Gastroesophageal sphincter (tissue), 4 donors: Measurements from ENCODE around the gene HEATR1. TPM values are rescaled to one million over a fixed set of nuclear protein-coding genes. Genes with fewer than 3 reads are reported as not detected.
"Not testable (repeated sequence)": the region's sequence is repeated elsewhere in the genome, so short reads cannot be mapped to it uniquely, and the experiment has no call there.

ENCODE experiments used
- ATAC-seq: fragments of 150-250 bp; one replicate; pipeline ENCODE4 v1.9.1; 2016; ENCODE audit warnings: mild to moderate bottlenecking, moderate library complexity
- H3K27ac ChIP-seq, 4 donors: fragments of 200-600 bp; sonication (generic) in 3 of 4; 1 replicate in 3 of 4; 2 replicates in 1 of 4; pipeline ENCODE4 v1.5.1; 2016 to 2019
- H3K27me3 ChIP-seq: fragments of 200-600 bp; sonication (generic); one replicate; pipeline ENCODE4 v1.5.1; 2019
- H3K36me3 ChIP-seq, 2 donors: fragments of 200-600 bp; sonication (generic); one replicate each; pipeline ENCODE4 v1.5.1; 2019; ENCODE audit warnings: control low read depth in 1 of 2
- H3K4me1 ChIP-seq, 3 donors: fragments of 200-600 bp; sonication (generic); 1 replicate in 2 of 3; 2 replicates in 1 of 3; pipeline ENCODE4 v1.5.1; 2016 to 2019; ENCODE audit warnings: control low read depth in 2 of 3
- H3K4me3 ChIP-seq, 2 donors: fragments of 200-600 bp; sonication (generic); one replicate each; pipeline ENCODE4 v1.5.1; 2019; ENCODE audit warnings: mild to moderate bottlenecking in 1 of 2, moderate library complexity in 1 of 2
- H3K9me3 ChIP-seq, 3 donors: fragments of 200-600 bp; sonication (generic); one replicate each; pipeline ENCODE4 v1.5.1; 2017 to 2019; ENCODE audit warnings: control low read depth in 2 of 3
- EP300 ChIP-seq: sonication (generic); formaldehyde crosslinking; IDR thresholded peaks from one replicate; pipeline ENCODE4 v1.6.1; 2017; ENCODE audit warnings: antibody characterized with exemption, mild to moderate bottlenecking
- POLR2A ChIP-seq, 2 donors: fragments of 450-650 bp; IDR thresholded peaks; one replicate each; pipeline ENCODE4 v1.6.1; 2017; ENCODE audit warnings: antibody characterized with exemption in 2 of 2, mild to moderate bottlenecking in 2 of 2, moderate library complexity in 1 of 2
- POLR2AphosphoS5 ChIP-seq: sonication (generic); formaldehyde crosslinking; IDR thresholded peaks from one replicate; pipeline ENCODE4 v1.6.1; 2017; ENCODE audit warnings: antibody characterized with exemption
- WGBS, 2 donors: methylation state at CpG; one replicate each; pipeline ENCODE4 v1.1.5; 2018; ENCODE audit warnings: low coverage in 1 of 2; 5-methylcytosine and 5-hydroxymethylcytosine counted together
- total RNA-seq, 4 donors: library from RNA; depleted of rRNA; stranded (reverse); fragments of >200 nt; gene quantifications; one replicate each; pipeline ENCODE4 v1.1.0, GENCODE V29; 2016
- TF ChIP-seq, protein P1 (sequence below), 4 experiments: fragments of 200-600 bp in 2 of 4; fragments of 450-650 bp in 2 of 4; sonication (generic) in 1 of 4; IDR thresholded peaks; one replicate each; pipeline ENCODE4 v1.5.1; 2017 to 2019; ENCODE audit warnings: antibody characterized with exemption in 4 of 4, mild to moderate bottlenecking in 2 of 4, moderate library complexity in 2 of 4

The HEATR1 gene
- total RNA-seq, 4 donors from 2014 or later = 14.8 to 23.8 (median 19.6) TPM

DNA sequence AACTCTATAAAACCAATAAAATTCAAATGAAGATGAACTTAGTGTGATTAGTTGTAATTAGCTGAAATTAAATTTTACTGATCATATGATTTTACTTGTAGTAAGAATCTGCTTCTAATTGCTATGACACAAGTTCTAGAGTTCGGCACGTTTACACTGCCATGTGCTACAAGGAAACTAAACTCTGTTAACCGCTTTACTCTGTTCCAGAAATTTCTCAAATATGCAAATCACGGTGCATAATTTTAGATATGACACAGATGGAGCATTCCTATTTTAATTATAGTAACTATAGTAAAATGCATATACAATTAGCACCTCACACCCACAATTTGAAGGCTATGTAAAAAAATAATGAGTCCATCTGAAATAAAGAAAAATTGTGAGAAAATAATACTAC is 14.8 kb downstream of the HEATR1 start:
- Histone ChIP-seq H3K9me3 (no peaks in the 10 kb centered on the region), H3K4me3 (no peak overlapping the region), H3K36me3 (peaks cover 0 to 99% of the 10 kb centered on the region in 2 donors), H3K27me3 (no peaks in the 10 kb centered on the region), H3K27ac (no peak overlapping the region), H3K4me1 (no peaks in the 10 kb centered on the region)
- no peak for ATAC-seq
- 76 to 89% methylated on average over 4 of the region's 4 CpGs for WGBS, 2 donors
- TF ChIP-seq POLR2AphosphoS5 = no peak
- TF ChIP-seq, protein P1, sequence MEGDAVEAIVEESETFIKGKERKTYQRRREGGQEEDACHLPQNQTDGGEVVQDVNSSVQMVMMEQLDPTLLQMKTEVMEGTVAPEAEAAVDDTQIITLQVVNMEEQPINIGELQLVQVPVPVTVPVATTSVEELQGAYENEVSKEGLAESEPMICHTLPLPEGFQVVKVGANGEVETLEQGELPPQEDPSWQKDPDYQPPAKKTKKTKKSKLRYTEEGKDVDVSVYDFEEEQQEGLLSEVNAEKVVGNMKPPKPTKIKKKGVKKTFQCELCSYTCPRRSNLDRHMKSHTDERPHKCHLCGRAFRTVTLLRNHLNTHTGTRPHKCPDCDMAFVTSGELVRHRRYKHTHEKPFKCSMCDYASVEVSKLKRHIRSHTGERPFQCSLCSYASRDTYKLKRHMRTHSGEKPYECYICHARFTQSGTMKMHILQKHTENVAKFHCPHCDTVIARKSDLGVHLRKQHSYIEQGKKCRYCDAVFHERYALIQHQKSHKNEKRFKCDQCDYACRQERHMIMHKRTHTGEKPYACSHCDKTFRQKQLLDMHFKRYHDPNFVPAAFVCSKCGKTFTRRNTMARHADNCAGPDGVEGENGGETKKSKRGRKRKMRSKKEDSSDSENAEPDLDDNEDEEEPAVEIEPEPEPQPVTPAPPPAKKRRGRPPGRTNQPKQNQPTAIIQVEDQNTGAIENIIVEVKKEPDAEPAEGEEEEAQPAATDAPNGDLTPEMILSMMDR (IDR thresholded peaks at IDR 0.05) = no peak
- TF ChIP-seq POLR2A (IDR thresholded peaks at IDR 0.05) = no peak
- TF ChIP-seq EP300 = no peak

DNA sequence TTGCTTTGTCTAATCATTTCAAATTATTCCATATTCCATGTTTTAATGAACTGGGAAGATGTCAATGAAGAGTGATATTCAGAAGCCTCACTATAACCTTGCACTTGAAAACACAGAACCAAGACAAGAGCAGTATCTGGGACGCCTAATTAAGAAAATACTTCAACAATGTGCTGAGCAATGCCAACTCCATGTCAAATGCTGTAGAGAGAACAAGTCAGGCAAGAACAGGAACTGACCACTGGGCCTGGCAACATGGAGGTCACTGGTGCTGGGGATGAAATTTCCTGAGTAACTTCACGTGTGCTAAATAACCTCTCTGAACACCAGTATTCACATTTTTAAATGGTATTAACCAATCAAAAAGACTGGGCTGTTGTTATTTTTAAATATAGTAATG is 22.8 kb downstream of the HEATR1 start:
- 67 to 87% methylated on average over 1 to 2 of the region's 2 CpGs for WGBS, 2 donors
- H3K4me1 ChIP-seq = no peaks in the 10 kb centered on the region
- no peak for ATAC-seq
- TF ChIP-seq EP300 (no peak), POLR2AphosphoS5 (no peak)
- peaks cover 4 to 100% of the 10 kb centered on the region in 2 donors for H3K36me3 ChIP-seq
- H3K27me3 ChIP-seq = no peaks in the 10 kb centered on the region
- H3K9me3 ChIP-seq = no peaks in the 10 kb centered on the region
- H3K4me3 ChIP-seq = no peak overlapping the region
- H3K27ac ChIP-seq = no peak overlapping the region

DNA sequence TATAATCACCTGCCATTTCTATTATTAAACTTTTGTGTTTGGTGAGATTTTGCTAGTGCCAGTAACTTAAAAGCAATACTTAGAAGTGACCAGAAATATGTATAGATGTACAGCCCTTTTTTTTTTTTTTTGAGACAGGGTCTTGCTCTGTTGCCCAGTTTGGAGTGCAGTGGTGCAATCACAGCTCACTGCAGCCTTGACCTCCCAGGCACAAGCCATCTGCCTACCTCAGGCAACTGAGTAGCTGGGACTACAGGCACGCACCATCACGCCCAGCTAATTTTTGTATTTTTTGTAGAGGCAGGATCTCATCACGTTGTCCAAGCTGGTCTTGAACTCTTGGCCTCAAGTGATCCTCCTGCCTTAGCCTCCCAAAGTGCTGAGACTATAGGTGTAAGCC is 23.9 kb downstream of the HEATR1 start:
- 80 to 100% methylated on average over 1 of the region's 3 CpGs for WGBS, 2 donors
- not testable (repeated sequence) for H3K4me1 ChIP-seq, H3K9me3 ChIP-seq, H3K27me3 ChIP-seq, H3K4me3 ChIP-seq, ATAC-seq, H3K27ac ChIP-seq
- H3K36me3 ChIP-seq = peaks cover 6 to 100% of the 10 kb centered on the region in 2 donors

DNA sequence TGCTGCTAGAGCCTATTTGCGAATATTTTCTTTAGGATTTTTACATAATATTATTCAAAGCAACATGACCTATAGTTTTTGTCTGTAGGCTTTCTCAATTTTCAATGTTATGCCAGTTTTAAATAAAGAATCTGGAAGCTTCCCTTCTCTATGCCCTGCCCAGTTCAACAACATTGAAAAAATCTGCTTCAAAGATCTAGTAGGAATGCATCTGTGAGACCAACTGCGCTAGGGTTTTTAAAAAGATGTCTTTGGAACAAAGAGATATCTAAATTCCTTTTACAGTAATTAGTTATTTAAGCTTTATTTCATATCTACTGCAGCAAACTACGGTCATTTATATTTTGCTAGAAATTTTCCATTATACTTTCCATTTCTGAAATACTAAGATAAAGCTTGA is 25.7 kb downstream of the HEATR1 start:
- TF ChIP-seq, protein P1 (IDR thresholded peaks at IDR 0.05) = no peak
- TF ChIP-seq EP300 (no peak), POLR2A (IDR thresholded peaks at IDR 0.05) (no peak), POLR2AphosphoS5 (no peak)
- H3K4me3 ChIP-seq = no peak overlapping the region
- no peak overlapping the region for H3K27ac ChIP-seq
- no peak for ATAC-seq
- no peaks in the 10 kb centered on the region for H3K4me1 ChIP-seq
- WGBS, 2 donors = 94 to 100% methylated on average over 3 of the region's 3 CpGs
- no peaks in the 10 kb centered on the region for H3K27me3 ChIP-seq
- no peaks in the 10 kb centered on the region for H3K9me3 ChIP-seq
- H3K36me3 ChIP-seq = peaks cover 6 to 100% of the 10 kb centered on the region in 2 donors

DNA sequence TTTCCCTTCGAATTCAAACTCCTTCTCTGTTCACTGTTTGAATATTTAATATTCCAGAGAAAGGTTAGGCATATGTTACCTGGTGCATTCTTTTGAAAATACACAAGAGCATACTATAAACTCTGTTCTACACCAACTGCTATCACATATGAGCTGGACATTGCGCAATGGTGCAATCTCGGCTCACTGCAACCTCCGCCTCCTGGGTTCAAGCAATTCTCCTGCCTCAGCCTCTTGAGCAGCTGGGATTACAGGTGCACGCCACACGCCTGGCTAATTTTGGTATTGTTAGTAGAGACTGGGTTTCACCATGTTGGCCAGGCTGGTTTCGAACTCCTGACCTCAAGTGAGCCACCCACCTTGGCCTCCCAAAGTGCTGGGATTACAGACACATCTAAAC is 27.3 kb downstream of the HEATR1 start:
- not testable (repeated sequence) for H3K9me3 ChIP-seq, H3K27ac ChIP-seq, H3K4me1 ChIP-seq, H3K27me3 ChIP-seq, ATAC-seq, H3K4me3 ChIP-seq
- 72 to 92% methylated on average over 5 to 6 of the region's 7 CpGs for WGBS, 2 donors
- H3K36me3 ChIP-seq = peaks cover 7 to 100% of the 10 kb centered on the region in 2 donors

DNA sequence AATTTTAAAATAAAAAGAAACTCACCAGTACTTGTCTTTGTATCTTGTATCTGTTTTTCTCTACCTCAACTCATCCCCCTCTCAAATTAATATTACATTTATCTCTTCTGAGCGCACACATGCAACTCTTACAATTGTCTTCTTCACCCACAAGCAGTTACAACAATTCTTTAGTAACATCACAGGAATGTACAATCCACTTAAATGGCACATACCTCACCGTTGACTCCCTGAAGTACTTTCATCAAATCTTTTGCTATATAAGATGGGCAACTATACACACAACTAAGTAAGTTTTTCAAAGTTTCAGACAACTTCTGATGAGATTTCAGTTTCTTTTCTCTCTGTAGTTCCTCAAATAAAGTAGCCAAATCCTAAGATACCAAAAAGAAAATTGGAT is 28.3 kb downstream of the HEATR1 start:
- Histone ChIP-seq H3K36me3 (peaks cover 7 to 100% of the 10 kb centered on the region in 2 donors), H3K4me3 (no peak overlapping the region), H3K27ac (no peak overlapping the region), H3K9me3 (no peaks in the 10 kb centered on the region), H3K4me1 (no peaks in the 10 kb centered on the region), H3K27me3 (no peaks in the 10 kb centered on the region)
- TF ChIP-seq POLR2A (IDR thresholded peaks at IDR 0.05) (no peak), EP300 (no peak), POLR2AphosphoS5 (no peak)
- TF ChIP-seq, protein P1 (IDR thresholded peaks at IDR 0.05) = no peak
- ATAC-seq = no peak
- 40 to 55% methylated on average over 2 of the region's 2 CpGs for WGBS, 2 donors

DNA sequence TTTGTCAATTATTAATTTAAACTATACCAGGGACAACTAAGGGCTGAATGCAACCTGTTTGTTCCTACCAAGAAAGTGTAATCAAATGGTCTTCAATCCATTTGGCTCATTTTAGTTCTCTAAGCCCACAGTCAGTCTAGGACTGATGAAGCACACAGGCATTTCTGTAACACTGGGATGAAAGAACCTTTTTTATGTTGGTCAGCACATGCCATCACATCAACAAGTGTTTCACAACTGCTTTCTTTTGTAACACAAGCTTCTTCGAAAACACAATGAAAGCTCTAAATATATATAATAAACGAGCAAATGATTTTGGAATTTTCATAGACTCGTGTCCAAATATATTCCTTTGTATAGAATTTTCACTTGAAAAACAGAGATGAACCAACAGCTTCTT is 28.8 kb downstream of the HEATR1 start:
- WGBS, 2 donors = 79 to 81% methylated on average over 3 of the region's 3 CpGs
- H3K4me1 ChIP-seq = no peaks in the 10 kb centered on the region
- no peaks in the 10 kb centered on the region for H3K27me3 ChIP-seq
- no peak overlapping the region for H3K27ac ChIP-seq
- no peak for ATAC-seq
- H3K4me3 ChIP-seq = no peak overlapping the region
- no peaks in the 10 kb centered on the region for H3K9me3 ChIP-seq
- H3K36me3 ChIP-seq = peaks cover 7 to 100% of the 10 kb centered on the region in 2 donors
- no peak for TF ChIP-seq POLR2A (IDR thresholded peaks at IDR 0.05)
- TF ChIP-seq, protein P1 (IDR thresholded peaks at IDR 0.05) = no peak
